ENCODE measurements around the gene C12orf57. TPM values are rescaled to one million over a fixed set of nuclear protein-coding genes. Genes with fewer than 3 reads are reported as not detected.

Gene C12orf57
- total and polyA plus RNA-seq, 2 of the 13 experiments (the other 11 are each of a cell fraction or from before 2014, with no cell fraction given) = 84.0 to 287 TPM

- peak overlapping the region; percentile 69 for H3K27ac ChIP-seq (ENCODE audit: extremely low read length, insufficient read depth, low read length)
- DNase-seq (ENCODE audit: low spot score) (peak; percentile 78), FAIRE-seq (peak; percentile 68), ATAC-seq (peak; percentile 70)
- peak overlapping the region in 1 of 3 experiments; percentile 1; a peak in 1 of 6 replicates for H3K4me3 ChIP-seq (replicated peaks in 1 of 3; ENCODE audit: insufficient read depth in 1 of 3, low read depth in 2 of 3, low read length in 3 of 3)
- H3K36me3 ChIP-seq (replicated peaks in 1 of 2; ENCODE audit: control insufficient read depth in 1 of 2, insufficient read depth in 2 of 2, low read length in 2 of 2) = no peaks in the 10 kb centered on the region
- CTCF ChIA-PET (ENCODE audit: low intra/inter-chr PET ratio, low total read pairs) = no interaction called here
- peak overlapping the region; percentile 40 for H3K4me2 ChIP-seq (ENCODE audit: low read depth, low read length)
- H3K9me3 ChIP-seq (ENCODE audit: low read length) = no peaks in the 10 kb centered on the region
- H3K4me1 ChIP-seq (ENCODE audit: insufficient read depth, low read length) = peaks cover 58% of the 10 kb centered on the region
- no peaks in the 10 kb centered on the region for H3K27me3 ChIP-seq (ENCODE audit: control insufficient read depth in 1 of 2, insufficient read depth in 2 of 2, low read length in 2 of 2)
- no TSS peak for BruUV-seq (replicated peaks)
- POLR2A ChIA-PET = interaction anchor here (1.1 to 3.1 kb wide), 5 partner anchors 8 to 44 kb away, joined by 3 to 12 read pairs (median 9); partner anchors contain the start of genes C12orf57, RNU7-1 and TPI1
- WGBS (ENCODE audit: low lambda C conversion rate) = 28% methylated on average over 10 of the region's 10 CpGs
- peak overlapping the region; percentile 62 for H3K9ac ChIP-seq (ENCODE audit: insufficient read depth, low read depth, low read length)
- no peak overlapping the region for H2AFZ ChIP-seq (ENCODE audit: low read length)
- no peaks in the 10 kb centered on the region for H3K79me2 ChIP-seq (ENCODE audit: insufficient read depth, low read length)
- no peaks in the 10 kb centered on the region for H4K20me1 ChIP-seq (ENCODE audit: insufficient read depth, low read length)
- in situ Hi-C loops (cut with HindIII; ENCODE audit: extremely low pct_ligation_motif_present, low pct_unique_long_range_greater_than_20kb) (no loop called here), intact Hi-C loops (cut with micrococcal nuclease; ENCODE audit: unreplicated experiment) (no loop called here)
- TF ChIP-seq SP1 (IDR thresholded peaks at IDR 0.05) (no peak), SP1 (CRISPR knock-in tag; IDR thresholded peaks at IDR 0.05) (peak; percentile 60; the same call in 1 of the 2 replicates), HNF4G (IDR thresholded peaks at IDR 0.05; ENCODE audit: borderline replicate concordance, low read depth, low read length) (peak; percentile 54; the same call in 1 of the 2 replicates), HNF4G (CRISPR knock-in tag; IDR thresholded peaks at IDR 0.05; ENCODE audit: borderline replicate concordance, low read depth) (no peak), SIX1 (CRISPR knock-in tag; IDR thresholded peaks at IDR 0.05; ENCODE audit: borderline replicate concordance) (no peak), MTF2 (CRISPR knock-in tag; IDR thresholded peaks at IDR 0.05; ENCODE audit: borderline replicate concordance) (no peak), FOXJ3 (CRISPR knock-in tag; IDR thresholded peaks at IDR 0.05; ENCODE audit: borderline replicate concordance) (0 out of 2 replicates have a peak, but pooled peaks have one; percentile 26), ZBTB40 (IDR thresholded peaks at IDR 0.05) (no peak), ZBTB40 (CRISPR knock-in tag; IDR thresholded peaks at IDR 0.05) (no peak), TOPORS (CRISPR knock-in tag; IDR thresholded peaks at IDR 0.05) (no peak), SAP130 (CRISPR knock-in tag; IDR thresholded peaks at IDR 0.05; ENCODE audit: low read depth) (peak; percentile 82), DNMT3B (CRISPR knock-in tag; conservative IDR thresholded peaks at IDR 0.05) (no peak), ERF (CRISPR knock-in tag; IDR thresholded peaks at IDR 0.05) (peak; percentile 34; the same call in 1 of the 2 replicates), ZNF740 (CRISPR knock-in tag; IDR thresholded peaks at IDR 0.05) (no peak), AKAP8 (CRISPR knock-in tag; IDR thresholded peaks at IDR 0.05) (no peak), BORCS8-MEF2B (CRISPR knock-in tag; IDR thresholded peaks at IDR 0.05) (no peak), SMARCE1 (IDR thresholded peaks at IDR 0.05; ENCODE audit: borderline replicate concordance) (no peak)
These were observed 43.8 kb upstream of the C12orf57 start for GRCh38 chr12:6899837-6900519.
